A673 (cell line): ENCODE results near the gene NUP107.

ENCODE experiments used
- CTCF ChIP-seq: fragments of 300-800, 200-600 bp; sonication (generic); conservative IDR thresholded peaks from 2 replicates; pipeline ENCODE4 v1.5.1; 2017; ENCODE audit warnings: low read depth, mild to moderate bottlenecking, antibody characterized with exemption, low read length, moderate library complexity, mixed read lengths
- EZH2 ChIP-seq: fragments of 200-600 bp; sonication (generic); IDR thresholded peaks from 2 replicates; pipeline ENCODE4 v1.6.1; 2017; ENCODE audit warnings: borderline replicate concordance, low read depth, mild to moderate bottlenecking, mixed read lengths, antibody characterized with exemption, low read length; ENCODE audit not compliant: poor library complexity, severe bottlenecking

GRCh38 chr12:68790952-68791234 lies 104.1 kb downstream of the NUP107 start:
- TF ChIP-seq CTCF, result no peak
- TF ChIP-seq EZH2, result no peak
